Fibroblast of skin of scalp (primary cell): ENCODE data around the gene BAAT.

Experiments used
- DNase-seq: peaks from one replicate; pipeline ENCODE4 v3.0.0-alpha.2; 2013

Gene BAAT

DNA sequence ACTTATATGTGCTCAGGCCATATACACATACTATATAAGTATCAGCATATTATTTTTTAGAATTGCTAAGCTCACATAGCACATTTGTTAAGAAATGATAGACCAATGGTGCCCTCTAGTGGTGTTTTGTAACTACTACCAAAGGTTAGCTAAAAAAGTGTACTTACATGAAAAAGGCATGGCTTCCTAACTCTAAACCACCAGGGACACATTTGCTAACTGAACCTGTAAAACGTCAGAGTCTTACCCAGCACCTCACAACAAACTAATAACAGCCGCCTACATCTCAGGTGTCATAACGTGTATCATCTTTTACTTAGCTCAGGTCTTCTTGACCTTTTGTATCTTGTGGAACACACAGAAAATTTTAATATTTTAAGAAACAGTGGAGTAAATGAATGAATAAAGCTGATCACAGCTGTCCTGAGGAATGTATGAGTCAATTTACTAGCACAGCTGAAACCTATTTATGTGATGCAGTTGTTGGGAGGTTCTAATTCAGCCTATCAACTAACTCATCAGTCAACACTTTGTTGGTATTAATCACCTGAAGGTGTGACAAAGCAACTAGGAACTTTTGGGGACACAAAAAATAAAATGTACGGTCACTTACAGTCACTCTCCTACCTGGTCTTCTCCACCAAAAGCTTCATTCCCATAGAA is 72.9 kb downstream of the BAAT start:
- DNase-seq: peak; percentile 78

GRCh38 chr9:101311191-101311590 is 73.6 kb downstream of the BAAT start:
- no peak for DNase-seq
